A549 treated with AZD9567 at 1 μM for 4 hours (cell line): Measurements from ENCODE around the gene EFNB2. TPM values are rescaled to one million over a fixed set of nuclear protein-coding genes. Genes with fewer than 3 reads are reported as not detected.

Experiments used
- total RNA-seq: library from RNA; stranded (reverse); fragments of 200-300 nt; extraction: Qiagen RNA extraction; gene quantifications from 5 replicates; pipeline ENCODE4 v1.2.3, GENCODE V29; 2022; ENCODE audit not compliant: insufficient read depth

The EFNB2 gene, protein sequence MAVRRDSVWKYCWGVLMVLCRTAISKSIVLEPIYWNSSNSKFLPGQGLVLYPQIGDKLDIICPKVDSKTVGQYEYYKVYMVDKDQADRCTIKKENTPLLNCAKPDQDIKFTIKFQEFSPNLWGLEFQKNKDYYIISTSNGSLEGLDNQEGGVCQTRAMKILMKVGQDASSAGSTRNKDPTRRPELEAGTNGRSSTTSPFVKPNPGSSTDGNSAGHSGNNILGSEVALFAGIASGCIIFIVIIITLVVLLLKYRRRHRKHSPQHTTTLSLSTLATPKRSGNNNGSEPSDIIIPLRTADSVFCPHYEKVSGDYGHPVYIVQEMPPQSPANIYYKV
- total RNA-seq, result 4.1 to 5.7 TPM (median 4.3 TPM) in 5 replicates

DNA sequence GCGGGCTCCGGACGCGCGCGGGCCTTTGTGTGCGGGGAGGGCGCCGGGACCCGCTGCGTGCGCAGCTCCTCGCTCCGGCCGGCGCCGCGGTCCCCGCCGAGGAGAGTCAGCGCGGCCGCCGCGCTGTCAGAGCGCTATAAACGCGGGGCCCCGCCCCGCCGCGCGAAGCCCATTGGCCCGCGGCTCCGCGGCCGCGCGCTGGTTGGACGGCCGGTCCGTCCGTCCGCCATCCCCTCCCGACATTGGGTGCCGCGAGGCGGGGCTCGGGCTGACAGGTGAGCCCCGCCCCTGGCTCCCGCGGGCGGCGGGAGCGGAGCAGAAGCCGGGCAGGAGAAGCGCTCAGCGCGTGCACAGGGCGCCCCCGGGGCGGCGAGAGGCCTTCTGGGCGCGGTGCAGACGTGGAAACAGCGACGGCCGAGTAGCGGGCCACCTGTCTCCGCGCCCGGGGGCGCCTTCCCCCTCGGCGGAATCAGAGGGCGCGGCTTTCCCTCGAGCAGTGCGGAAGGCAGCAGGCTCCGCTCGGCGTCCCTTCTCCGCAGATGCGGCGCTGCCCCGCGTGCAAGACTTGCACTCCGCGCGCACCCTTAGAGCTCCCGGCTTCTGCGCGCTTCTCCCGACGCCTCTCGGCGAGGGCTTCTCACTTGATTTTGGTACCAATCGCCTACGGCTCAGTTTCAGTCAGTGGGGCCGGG lies at the start of gene EFNB2:
Gene EFNB2 (minus strand): TSS at position 111 of the 692 bp plus-strand sequence. CDS start 698 bp downstream, outside the sequence.

DNA sequence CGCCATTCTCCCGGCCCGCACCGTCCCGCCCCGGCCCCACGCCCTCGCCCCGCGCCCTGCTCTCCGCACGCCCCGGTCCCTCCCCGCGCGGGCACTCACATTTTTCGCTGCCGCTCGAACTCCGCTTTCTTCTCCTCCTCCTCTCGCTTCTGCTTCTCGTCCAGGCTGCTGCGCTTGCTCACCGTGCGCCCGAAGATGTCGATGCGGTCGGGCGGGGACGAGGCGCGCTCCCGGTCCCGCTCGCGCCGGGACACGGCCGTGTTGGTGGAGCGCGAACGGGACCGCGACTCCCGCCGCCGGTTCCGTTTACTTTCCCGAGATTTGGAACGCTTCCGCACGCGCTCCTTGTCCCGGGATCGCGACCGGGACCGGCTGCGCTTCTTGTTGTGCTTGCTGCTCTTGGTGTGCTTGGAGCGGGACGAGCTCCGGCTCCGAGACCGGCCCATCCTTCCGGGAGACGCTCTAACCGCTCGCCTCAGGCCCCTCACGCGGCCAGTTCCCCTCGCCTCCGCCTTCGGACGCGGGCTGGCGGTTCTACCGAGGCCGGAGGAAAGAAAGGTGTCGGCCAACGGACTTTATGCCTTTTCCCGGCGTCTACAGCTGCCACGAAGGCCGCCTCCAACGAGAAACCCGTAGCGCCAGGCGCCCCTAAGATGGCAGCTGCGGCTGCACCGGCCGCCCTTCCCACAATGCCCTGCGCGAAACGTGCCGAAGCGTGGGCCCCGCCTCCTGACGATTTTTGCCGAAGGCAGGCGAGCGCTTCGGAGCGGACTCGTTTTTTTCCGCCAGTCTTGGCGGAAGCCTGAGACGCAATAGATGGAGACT lies 32.2 kb upstream of the EFNB2 start, which contains the start of gene ARGLU1:
Gene ARGLU1 (minus strand): TSS at position 664 of the 825 bp plus-strand sequence. CDS start 218 bp downstream, at position 446.

Other genes with a start within 250 kb of the EFNB2 start
- 36.5 to 39.3 TPM (median 38.5 TPM) in 5 replicates for gene ARGLU1, start 32.5 kb upstream of the EFNB2 start, total RNA-seq